ENCODE data around the gene UGT1A8.
"Not testable (repeated sequence)": the region's sequence is repeated elsewhere in the genome, so short reads cannot be mapped to it uniquely, and the experiment has no call there.

Gene UGT1A8

DNA sequence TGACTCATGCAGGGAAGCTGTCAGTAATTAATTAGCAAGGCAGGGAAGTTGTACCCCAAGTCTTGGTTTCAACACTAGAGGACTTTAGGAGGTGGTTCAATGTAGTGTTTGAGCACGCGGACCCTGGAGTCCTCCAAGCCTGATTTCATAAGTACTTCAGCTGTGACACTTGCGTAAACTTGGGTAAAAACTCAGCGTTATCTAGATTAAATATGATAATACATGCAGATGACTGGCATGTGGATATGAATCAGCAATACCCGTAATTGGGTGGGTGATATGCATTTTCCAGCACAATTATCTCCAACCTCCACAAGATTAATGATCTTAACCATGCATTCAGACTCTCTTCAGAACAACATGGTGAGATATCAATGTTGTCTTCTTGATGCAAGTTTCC is 69.5 kb downstream of the UGT1A8 start:
- no peak for DNase-seq (ENCODE audit: low read depth in 2 of 2)

DNA sequence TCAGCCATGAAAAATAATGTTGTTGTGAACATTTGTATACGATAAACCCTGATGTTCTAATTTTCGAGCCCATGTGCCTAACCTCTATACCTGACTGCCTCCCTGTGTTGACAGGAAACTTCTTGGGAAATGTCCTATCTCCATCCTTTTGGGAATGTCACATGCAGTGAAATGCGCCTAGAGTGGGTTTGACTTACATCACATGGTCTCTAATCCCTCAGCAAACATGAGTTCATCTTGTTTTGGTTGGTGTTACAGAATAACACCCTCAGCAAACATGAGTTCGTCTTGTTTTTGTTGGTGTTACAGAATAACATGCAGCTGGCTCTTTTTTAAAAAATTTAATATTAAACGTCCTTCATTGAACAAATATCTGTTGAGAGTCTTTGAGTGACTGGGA is 70.9 kb downstream of the UGT1A8 start:
- DNase-seq (ENCODE audit: low read depth in 2 of 2) = no peak

DNA sequence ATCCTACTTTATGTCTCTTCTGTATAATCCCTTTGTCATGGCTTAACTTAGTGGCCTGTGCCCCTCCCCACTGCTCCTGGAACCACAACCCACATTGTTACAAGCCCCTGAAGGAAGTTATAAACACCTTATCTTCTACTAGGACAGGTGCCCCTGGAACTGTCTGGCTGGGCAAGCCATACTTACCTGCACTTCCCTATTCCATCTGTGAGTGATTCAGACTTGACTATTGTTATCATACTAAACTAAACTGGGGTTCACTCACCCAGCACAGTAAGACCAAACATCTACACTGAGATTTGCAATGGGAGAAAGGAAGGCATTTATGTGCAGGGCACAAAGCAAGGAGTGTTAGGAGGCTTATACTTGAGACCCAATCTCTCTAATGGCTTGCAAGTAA is 71.6 kb downstream of the UGT1A8 start:
- no peak for DNase-seq (ENCODE audit: low read depth in 2 of 2)

DNA sequence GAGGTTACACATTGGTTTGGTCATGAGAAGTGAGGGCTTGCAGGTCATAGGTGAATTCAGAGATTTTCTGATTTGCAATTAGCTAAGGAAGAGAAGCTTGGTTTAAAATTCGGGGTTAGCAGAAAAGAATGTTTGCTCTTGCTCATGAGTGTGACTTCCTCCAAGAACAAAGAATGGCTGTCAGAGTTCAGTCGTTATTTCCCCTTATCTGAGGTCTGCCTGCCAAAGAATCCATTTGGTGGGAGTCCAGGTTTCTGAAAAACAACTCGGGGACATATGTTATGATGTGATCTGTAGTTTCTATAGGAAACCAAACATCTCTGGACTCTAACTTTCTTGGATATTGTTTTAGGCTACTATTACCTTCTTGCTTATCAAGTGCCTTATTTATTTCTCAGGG is 72.1 kb downstream of the UGT1A8 start:
- no peak for DNase-seq (ENCODE audit: low read depth in 2 of 2)

DNA sequence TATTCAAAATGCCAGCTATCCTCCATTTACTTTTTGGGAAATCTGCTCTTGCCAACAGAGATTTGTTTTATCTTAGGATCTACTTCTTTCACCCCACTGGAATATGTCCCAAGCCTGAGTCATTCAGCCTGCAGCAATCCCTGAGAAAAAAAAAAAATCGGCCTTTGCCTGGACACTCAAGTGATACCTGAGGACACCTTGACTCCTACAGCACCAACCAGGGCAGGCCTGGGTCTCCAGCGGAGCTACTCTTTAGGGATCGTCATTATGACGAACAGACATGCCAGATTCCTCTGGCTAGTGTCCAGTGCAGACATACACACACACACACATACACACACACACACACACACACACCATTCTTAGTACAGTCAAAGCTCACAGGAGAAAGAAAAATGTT is 73.0 kb downstream of the UGT1A8 start:
- no peak for DNase-seq (ENCODE audit: low read depth in 2 of 2)

DNA sequence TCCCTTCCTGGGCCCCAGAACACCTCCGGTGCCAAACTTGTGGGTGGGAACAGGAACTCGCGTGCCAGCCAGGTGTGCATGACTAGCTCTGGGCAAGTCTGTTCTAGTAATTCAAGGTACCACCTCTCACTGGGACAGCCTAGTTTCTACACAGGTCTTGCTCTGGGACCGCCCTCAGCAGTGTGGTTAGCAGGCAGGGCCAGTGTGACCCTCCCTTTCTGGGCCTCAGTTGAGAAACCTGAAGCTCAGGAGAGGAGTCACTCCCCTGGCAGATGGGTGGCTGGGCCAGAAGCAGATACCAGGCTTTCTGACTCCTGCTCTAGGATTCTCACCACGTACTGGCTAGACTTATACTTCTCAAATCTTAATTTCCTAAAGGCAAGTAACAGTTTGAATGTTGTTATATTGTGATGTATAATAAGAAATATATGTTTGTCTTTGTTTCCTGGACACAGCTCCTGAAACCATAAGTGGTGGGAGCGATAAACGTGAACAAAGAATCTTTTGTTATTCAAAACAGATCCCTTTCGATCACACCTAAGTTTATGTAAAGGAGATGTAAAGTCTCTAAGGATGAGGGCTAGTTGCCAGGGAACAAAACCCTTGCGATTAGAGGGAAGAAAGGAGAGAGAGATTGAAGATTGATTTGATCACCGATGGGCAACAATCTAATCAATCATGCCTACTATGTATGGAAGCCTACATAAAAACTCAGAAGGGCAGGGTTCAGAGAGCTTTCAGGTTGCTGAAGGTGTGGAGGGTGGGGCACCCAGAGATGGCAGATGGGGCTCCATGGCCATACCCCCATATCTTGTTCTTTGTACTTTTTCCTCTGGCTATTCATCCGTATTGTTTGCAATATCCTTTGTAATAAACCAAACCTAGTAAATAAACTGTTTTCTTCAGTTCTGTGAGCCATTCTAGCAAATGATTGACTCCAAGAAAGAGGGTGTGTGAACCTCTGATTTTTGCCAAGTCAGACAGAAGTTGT is 74.3 kb downstream of the UGT1A8 start:
- DNase-seq (ENCODE audit: low read depth in 2 of 2) = no peak

DNA sequence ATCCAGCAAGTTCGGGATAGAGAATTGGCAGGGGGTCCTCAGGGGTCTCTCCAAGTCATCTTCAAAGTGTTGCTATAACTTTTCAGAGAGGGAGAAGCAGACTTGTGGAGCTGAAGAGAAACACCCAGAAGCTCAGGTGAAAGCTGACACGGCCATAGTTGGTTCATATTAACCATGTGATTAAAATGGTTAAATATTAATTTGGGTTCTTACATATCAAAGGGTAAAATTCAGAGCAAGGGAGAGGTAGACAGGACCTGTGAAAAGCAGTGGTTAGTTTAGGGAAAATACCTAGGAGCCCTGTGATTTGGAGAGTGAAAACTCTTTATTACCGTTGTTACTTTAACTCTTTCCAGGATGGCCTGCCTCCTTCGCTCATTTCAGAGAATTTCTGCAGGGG is 75.2 kb downstream of the UGT1A8 start, which contains the start of gene UGT1A6:
Gene UGT1A6 (plus strand): TSS at position 243 of the 400 bp plus-strand sequence. CDS start 115 bp downstream, at position 358.
- DNase-seq (ENCODE audit: low read depth in 2 of 2) = no peak

DNA sequence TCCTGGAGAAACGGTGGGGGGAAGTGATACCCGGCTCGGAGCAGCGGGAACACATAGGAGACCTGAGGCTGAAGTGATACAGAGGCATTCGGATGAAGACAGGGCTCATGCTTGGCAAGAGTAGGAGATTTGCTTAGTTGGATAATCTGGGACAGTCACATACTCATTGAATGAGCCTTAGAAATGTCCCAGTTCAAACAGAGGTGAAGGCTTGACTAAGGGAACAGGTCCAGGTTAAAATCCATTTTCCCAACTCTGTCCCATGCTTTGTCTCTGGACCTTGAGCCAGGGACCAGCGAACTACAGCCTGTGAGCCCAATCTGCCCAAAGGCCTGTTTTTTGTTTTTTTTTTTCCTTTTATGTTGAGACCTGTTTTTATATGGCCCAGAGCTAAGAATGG is 76.5 kb downstream of the UGT1A8 start:
- DNase-seq (ENCODE audit: low read depth in 2 of 2) = no peak

DNA sequence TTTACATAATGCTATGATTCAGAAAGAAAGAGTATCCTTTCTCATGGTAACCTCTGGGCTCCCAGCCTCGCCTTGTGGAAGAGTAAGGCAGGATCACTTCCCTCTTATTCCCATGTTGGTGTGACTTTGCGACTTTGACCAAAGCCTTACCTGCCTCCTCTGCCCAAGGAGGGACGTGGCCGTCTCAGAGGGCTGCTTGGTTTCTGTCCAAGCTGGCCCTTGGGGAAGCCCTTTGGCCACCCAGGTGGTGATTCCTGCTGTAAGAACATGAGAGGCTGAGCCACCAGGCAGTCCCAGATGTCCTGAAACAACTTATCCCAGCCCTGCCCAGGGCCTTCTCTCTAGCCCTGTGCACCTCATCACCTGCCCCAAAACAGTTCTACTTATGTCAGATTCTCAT is 81.3 kb downstream of the UGT1A8 start:
- no peak for DNase-seq (ENCODE audit: low read depth in 2 of 2)

DNA sequence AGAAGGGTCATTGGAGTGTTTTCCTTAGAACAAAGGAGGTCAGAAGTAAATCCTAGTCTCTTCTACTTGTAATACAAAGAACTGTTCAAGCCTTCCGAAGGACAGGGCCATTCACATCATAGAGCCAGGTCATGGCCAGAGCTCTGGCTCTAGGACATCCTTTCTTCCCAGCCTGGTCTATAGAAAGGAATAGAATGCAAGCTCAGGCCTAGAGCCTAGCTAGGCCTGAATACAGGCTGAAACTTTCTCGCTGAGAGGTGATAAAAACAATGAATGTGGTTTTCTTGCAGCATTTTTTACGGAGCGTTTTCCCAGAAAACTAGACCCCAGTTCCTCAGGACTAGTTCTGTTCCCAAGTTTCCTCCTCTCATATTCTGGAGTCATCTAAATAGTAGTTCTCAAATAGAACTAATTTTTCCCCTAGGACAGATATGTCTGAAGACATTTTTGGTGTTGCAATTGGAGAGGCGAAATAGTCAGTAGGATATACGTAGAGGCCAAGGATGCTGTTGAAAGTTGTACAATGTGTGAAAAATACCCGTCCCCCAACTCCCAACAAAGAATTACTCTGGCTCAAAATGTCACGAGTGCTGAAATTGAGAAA is 82.1 kb downstream of the UGT1A8 start:
- DNase-seq (ENCODE audit: low read depth in 2 of 2) = no peak

DNA sequence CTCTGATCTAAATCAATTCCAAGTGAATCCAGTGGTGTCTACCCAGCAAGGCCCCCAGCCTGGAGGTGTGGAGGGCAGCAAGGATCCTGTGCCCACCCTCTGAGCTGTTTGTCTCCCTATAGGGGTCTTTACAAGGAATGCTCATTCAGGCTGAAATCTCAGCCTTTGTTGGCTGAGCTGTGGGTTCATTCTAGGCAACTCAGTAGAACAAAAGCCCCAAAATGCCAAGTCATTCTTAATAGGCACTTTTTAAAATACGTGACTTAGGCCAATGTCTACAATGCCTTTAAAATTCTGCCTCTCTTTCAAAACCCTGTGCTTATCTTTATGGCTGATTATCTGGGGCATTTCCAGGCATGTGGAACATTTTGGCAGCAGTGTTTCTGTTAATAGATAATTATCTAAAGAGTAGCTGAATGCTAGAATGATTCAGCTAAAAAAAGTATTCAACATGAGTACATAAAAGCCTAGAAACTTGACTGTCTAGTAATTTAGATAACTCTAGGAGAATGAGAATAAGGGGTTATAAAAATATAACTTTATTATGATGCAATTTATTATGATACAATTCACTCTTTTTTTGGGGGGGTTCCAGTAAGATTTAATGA is 82.7 kb downstream of the UGT1A8 start:
- DNase-seq (ENCODE audit: low read depth in 2 of 2) = no peak

DNA sequence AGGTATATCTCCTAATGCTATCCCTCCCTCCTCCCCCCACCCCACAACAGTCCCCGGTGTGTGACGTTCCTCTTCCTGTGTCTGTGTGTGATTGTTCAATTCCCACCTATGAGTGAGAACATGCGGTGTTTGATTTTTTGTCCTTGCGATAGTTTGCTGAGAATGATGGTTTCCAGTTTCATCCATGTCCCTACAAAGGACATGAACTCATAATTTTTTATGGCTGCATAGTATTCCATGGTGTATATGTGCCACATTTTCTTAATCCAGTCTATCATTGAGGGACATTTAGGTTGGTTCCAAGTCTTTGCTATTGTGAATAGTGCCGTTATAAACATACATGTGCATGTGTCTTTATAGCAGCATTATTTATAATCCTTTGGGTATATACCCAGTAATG is 83.4 kb downstream of the UGT1A8 start:
- DNase-seq (ENCODE audit: low read depth in 2 of 2) = not testable (repeated sequence)

DNA sequence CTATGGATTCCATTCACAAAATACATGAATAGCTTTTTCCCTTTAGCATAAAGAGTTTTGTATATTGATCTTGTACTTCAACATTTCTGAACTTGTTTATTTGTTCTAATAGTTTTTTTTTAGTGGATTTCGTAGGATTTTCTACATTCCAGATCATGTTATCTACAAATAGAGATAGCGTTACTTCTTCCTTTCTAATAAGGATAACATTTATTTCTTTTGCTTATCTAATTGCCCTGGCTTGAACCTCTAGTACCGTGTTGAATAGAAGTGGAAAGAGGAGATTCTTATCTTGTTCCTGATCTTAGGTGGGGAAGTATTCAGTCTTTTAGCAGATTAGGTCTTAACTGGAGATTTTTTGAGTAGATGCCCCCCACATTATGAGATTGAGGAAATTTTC is 84.8 kb downstream of the UGT1A8 start:
- DNase-seq (ENCODE audit: low read depth in 2 of 2) = no peak

DNA sequence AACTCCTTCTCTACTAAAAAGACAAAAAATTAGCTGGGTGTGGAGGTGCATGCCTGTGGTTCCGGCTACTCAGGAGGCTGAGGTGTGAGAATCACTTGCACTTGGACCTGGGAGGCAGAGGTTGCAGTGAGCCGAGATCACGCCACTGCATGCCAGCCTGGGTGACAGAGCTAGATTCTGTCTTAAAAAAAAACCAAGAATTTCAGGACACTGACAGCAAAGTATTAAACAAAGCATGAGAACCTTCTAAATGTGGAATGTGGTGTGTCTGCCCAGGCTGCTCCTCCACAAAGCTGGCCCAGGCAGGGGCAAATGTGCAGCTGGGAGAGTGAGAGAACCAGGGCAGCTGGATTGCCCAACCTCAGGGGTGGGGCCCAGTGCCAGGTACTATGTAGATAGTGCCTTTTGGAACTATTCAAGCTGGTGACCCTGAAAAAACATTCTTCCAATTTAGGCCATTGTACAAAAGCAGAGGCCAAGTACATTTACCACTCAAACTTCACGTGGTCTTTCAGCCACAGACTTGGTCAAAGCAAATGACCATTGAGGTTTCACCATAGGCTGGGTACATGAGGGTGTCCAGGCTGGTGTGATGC is 88.6 kb downstream of the UGT1A8 start:
- DNase-seq (ENCODE audit: low read depth in 2 of 2) = no peak

DNA sequence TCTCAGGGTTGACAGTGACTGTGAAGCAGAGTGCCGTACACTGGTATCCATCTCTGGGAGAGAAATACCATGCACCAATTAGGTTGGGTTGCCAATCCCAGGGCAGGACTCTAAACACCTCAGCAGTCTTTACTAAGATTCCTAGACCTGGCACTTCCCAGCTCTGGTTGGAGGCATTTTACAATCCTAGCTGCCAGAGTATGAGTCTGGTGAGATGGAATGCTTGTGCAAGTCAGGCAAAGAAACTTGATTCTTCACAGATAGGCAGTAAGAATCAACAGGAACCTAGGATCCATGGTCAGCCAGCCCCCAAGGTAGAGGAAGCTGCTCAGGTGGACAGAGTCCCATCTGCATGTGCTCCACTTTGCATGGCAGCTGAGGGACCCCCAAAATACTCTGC is 89.3 kb downstream of the UGT1A8 start:
- no peak for DNase-seq (ENCODE audit: low read depth in 2 of 2)

DNA sequence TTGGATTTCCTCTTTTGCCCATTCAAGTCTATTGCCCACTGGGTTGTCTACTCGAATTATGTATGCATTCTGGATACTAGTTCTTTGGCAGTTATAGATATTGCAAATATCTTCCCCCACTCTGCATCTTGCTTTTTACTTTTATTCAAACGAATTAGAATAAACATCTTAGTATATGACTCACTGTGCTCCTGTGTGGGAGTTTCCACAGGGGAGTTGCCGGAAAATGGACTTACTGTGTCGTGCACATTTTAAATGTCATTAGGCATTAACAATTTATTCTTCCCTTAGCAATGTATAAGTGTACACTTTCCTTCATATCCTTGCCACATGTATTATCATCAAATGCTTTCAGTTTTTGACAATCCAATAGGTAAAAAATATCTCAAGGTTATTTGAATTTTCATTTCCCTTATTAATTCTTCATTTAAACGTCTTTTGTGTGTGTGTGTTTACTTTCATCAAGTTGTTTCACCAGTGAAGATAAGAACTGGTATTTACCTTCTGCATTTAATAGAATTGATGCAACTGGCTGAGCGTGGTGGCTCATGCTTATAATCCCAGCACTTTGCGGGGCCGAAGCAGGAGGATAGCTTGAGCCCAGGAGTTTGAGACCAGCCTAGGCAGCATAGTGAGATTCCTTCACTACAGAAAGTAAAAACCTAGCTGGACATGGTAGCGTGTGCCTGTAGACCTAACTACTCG is 90.7 kb downstream of the UGT1A8 start:
- DNase-seq (ENCODE audit: low read depth in 2 of 2) = no peak

DNA sequence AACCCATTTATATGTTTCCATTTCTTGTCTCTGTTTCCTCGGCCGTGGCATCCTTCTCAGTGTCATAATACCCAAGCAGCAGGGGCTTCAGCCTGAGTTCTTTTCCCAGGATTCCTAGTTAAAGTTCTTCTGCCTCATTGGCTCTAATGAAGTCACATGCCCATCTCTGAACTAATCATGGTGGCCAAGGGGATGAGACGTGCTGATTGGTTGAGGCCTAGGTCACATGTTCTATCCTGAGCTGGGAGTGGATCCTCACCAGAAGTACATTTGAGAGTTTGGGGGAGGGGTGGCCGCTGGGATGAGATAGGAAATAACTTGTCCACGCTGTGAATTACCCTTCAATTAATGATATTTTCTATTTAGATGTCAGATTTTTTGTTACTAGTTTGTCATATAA is 91.5 kb downstream of the UGT1A8 start:
- no peak for DNase-seq (ENCODE audit: low read depth in 2 of 2)

DNA sequence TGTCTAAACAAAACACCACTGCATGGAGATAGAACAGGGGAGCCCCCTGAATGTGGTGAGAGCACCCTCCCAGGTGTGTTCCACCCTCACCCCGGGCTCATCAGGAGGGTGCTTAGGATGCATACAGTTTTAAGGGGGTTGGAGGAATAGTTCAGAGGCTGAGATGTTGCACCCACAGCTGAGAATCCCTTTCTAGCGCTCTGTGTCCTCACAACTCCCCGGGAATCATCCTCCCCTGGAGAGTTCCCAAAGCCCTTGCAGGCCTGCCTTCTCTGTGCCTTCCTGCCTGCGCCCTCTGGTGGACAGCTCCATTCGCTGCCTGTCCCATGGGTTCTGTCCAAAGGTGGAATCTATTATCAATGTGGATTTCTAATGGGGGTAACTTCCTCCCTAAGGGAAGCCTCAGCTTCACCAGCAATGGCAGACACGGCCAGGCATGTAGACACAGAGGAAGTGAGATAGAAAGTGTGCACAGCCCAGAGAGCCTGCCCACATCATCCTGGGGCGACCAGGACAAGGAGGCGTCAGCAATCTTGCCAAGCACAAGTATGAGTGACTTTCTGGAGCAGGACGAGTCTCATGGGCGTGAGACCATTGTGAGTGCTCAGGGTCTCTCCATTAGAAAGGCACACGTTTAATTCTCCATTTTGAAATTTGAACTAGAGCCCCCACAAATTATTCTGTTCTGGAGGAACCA is 94.0 kb downstream of the UGT1A8 start:
- DNase-seq (ENCODE audit: low read depth in 2 of 2) = peak; percentile 36 to 72

DNA sequence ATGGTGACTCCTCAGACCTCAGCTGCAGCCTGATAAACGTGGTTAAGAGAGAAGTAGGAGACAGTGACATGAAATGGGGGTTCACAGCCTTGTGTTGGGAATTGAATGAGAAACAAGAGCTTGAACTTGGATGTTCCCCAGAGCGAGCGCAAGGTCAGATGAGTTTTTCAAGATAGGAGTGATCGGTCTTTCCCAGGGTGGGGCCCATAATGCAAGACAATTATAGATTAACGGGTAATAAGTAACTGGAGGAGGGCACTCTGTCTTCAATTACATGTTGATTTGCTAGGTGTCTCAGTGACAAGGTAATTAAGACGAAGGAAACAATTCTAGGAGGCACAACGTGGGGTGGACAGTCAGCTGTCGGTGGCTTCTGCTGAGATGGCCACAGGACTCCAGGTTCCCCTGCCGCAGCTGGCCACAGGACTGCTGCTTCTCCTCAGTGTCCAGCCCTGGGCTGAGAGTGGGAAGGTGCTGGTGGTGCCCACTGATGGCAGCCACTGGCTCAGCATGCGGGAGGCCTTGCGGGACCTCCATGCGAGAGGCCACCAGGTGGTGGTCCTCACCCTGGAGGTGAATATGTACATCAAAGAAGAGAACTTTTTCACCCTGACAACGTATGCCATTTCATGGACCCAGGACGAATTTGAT is 95.3 kb downstream of the UGT1A8 start, which contains the start of gene UGT1A5:
Gene UGT1A5 (plus strand): TSS at position 297 of the 651 bp plus-strand sequence. CDS start 85 bp downstream, at position 382.
- no peak for DNase-seq (ENCODE audit: low read depth in 2 of 2)

DNA sequence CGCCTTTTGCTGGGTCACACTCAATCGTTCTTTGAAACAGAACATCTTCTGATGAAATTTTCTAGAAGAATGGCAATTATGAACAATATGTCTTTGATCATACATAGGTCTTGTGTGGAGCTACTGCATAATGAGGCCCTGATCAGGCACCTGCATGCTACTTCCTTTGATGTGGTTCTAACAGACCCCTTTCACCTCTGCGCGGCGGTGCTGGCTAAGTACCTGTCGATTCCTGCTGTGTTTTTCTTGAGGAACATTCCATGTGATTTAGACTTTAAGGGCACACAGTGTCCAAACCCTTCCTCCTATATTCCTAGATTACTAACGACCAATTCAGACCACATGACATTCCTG is 95.8 kb downstream of the UGT1A8 start:
- DNase-seq (ENCODE audit: low read depth in 2 of 2) = no peak

All from stimulated activated CD4-positive, alpha-beta T cell treated with anti-CD3 and anti-CD28 coated beads, Interleukin-12 subunit alpha, Interleukin-12 subunit beta, amount 100 ng/mL, for 24 hours (primary cell).